GM12864 (cell line): Measurements from ENCODE around the gene TEAD3.

Experiments
- DNase-seq: peaks from one replicate; pipeline ENCODE4 v3.0.0-alpha.2; 2011; ENCODE audit warnings: low read depth
- H3K4me3 ChIP-seq: 2 replicates; pipeline ENCODE4 v1.5.1; 2011; ENCODE audit warnings: mild to moderate bottlenecking, low read depth, low read length, control low read depth
- TF ChIP-seq, protein P1 (sequence below): IDR thresholded peaks from 2 replicates; pipeline ENCODE4 v1.5.1; 2011; ENCODE audit warnings: low read depth, mild to moderate bottlenecking, moderate library complexity, low read length, control low read depth, inconsistent platforms; ENCODE audit errors: missing control alignments

TEAD3 gene

DNA sequence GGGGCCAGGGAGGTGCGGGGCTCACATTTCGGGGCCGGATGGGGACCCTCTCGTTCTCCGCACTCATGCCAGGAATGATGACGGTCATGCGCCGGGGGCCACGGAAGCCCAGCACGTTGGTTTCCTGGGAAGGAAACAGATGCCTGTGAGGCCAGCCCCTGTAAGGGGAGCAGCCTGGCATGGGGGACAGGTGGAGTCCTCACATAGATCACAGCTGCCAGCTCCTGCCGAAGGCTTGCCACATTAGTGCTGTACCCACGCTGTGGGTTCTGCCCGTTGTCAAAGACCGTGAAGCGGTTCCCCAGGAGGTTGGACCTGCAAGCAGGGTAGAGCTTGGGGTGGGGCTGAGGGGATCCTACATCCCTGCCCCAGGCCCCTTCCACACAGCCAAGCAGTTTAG lies 6.7 kb upstream of the TEAD3 start:
- TF ChIP-seq, protein P1, sequence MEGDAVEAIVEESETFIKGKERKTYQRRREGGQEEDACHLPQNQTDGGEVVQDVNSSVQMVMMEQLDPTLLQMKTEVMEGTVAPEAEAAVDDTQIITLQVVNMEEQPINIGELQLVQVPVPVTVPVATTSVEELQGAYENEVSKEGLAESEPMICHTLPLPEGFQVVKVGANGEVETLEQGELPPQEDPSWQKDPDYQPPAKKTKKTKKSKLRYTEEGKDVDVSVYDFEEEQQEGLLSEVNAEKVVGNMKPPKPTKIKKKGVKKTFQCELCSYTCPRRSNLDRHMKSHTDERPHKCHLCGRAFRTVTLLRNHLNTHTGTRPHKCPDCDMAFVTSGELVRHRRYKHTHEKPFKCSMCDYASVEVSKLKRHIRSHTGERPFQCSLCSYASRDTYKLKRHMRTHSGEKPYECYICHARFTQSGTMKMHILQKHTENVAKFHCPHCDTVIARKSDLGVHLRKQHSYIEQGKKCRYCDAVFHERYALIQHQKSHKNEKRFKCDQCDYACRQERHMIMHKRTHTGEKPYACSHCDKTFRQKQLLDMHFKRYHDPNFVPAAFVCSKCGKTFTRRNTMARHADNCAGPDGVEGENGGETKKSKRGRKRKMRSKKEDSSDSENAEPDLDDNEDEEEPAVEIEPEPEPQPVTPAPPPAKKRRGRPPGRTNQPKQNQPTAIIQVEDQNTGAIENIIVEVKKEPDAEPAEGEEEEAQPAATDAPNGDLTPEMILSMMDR, result no peak
- no peak for DNase-seq
- no peak overlapping the region for H3K4me3 ChIP-seq

DNA sequence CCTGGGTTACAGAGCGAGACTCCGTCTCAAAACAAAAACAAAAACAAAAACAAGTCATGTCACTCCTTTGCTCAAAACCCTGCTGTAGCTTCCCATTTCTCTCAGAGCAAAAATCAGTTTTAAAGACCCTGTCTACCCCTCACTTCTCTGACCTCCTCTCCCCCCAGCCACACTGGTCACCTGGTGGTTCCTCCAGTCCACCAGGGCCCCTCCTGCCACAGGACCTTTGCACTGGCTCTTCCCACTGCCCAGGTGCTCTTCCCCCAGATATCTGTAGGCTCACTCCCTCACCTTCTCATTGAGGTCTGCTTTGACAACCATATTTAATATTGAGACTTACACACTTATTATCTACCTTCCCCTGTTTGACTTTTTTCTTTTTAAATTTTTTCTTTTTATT lies 4.9 kb upstream of the TEAD3 start:
- no peak overlapping the region for H3K4me3 ChIP-seq
- TF ChIP-seq, protein P1, result no peak
- DNase-seq, result no peak

DNA sequence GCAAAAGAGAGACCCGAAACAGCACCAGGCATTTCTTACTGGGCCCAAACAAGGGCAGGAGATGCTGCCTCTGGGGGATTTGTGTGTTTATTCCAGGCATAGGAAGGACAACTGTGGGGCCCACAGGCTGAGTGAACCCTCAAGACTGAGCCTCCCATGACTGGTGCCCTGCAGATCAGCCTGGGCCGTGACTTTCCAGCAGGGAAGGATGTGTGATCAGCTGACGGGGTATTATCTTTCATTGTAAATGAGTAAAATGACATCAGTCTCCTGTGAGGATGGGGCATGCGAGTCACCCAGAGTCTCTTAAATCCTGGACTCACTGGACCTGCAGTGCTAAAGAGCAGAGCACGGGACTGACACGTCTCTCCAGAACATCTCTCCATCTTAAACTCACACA lies 3.9 kb upstream of the TEAD3 start:
- no peak for DNase-seq
- H3K4me3 ChIP-seq, result no peak overlapping the region
- TF ChIP-seq, protein P1, result no peak

DNA sequence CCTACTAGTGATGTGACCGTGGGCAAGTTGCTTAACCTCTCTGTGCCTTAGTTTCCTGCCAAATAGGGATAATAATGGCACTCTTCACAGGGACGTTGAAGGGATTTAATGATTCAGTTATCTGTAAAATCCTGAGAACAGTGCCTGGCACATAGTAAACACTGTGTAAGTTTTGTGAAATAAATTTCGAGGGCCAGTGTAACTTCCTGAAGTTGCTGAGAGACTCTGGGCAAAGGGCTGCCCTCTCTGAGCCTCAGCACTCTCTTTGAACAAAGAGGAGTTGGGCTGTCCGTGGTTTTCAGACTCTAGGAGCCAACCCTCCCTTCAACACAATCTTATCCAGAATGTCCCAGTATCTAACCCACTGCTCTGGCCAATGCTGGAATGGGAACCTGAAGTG lies 2.5 kb upstream of the TEAD3 start:
- H3K4me3 ChIP-seq, result no peak overlapping the region
- TF ChIP-seq, protein P1, result no peak
- no peak for DNase-seq

DNA sequence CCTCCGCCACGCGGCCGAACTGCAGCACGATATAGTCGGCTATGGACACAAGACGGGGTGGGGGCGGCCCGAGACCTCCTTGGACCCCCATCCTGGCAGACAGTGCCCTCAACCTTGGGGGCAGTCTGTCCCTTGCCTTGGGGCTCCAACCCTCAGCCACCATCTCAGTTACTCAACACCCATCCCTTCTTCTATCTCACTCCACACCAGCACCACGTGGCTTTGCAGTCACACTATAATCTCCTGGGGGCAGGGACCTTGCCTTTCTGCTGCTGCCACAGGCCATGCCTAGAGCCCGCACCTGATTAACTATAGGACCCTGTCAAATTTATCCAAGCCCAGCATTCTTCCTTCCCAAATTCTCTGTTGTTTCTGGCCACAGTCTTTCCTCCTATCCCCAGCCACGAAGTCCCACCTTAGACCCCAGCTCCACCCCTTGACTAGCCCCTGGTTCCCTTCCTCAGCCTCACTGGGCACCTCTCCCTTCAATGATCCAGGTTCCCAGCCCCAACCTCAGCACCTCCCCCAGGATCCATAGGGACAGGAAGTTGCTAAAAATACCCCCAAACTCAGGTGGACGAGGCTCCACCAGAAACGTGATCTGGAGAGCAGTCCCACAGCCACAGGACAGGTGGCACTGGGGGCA lies 1.7 kb upstream of the TEAD3 start:
- H3K4me3 ChIP-seq, result no peak overlapping the region
- DNase-seq, result no peak
- TF ChIP-seq, protein P1, result no peak

DNA sequence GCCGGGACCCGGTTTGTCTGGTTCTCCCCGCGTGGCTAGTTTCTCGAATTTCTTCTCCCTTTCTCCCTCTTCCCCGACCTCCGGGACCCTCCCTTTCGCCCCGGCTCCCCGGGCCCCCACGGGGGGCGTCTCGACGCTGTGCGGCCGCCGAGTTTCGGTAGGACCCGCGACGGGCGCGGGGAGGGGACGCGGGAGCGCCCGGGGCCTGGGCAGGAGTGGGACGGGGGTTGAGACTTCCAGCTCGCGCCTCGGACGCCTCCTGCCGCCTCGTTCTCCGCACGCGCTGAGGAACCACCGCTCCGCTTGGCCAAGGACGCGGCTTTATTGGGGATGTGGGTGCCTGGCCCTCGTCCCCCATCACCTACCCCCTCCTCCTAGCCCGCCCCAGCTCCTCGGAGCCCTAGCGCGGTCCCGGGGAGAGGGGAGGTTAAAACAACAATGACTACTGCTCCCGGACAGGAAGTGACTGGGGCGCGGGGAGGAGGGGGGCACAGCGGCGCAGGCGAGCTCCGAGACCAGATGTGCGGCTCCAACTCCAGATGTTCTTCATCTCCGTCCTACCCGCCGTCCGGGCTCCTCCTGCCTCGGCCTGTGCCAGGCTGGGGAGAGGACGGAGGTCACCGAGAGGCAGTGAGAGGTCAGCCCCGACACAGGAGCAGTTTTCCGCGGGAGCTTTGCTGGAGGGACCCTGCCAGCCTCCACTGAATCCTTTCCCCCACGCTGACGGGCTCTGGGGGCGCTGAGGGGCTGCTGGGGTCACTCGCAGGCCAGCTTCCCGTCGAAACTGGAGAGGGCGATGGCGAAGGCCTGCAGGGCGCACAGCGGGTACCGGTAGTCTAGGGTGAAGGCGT lies 917 bp upstream of the TEAD3 start:
- peak overlapping the region; percentile 59 for H3K4me3 ChIP-seq
- DNase-seq, result no peak
- TF ChIP-seq, protein P1, result no peak
